Retinal pigment epithelial cell (primary cell): ENCODE measurements around the gene DCC.

ENCODE experiments used
- DNase-seq: peaks from one replicate; pipeline ENCODE4 v3.0.0-alpha.2; 2010; ENCODE audit warnings: low read depth
- H3K4me3 ChIP-seq: 2 replicates; pipeline ENCODE4 v1.5.1; 2011; ENCODE audit warnings: mild to moderate bottlenecking, low read length, control low read depth, moderate library complexity
- CTCF ChIP-seq: conservative IDR thresholded peaks from 2 replicates; pipeline ENCODE4 v1.5.1; 2011; ENCODE audit warnings: low read depth, low read length, control low read depth, inconsistent platforms

Gene DCC

DNA sequence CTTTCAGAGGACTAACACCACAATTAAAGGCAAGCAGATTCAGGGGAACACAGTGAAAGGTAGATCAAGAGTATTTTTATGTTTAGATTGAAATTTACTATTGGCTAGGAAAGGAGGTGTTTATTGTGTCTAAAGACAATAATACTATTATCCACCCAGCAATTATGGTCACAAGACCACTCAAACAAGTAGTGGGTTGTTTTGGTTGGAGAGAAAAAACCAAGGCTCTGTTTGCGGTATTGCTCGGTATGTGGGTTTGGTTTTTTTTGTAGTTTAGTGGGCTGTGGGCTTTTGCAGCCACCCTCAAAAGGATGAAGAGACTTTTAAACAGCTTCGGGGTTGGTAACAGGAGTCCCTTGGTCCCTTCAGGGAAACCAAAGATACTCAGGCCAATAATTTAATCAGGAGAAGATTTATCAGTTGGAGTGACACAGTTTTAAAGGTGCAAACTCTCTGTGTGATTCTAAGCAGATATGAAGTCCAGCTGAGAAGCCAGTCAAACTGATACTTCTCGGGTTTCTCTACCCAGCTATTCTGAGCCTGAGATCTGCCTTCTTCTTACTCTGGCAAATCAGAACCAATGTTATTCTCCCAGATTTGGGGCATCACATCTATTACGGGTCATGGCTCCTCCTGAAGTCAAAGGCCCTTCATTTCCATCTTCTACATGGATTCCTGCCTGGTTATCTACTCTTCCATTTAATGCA, 55.3 kb downstream of the DCC start:
- H3K4me3 ChIP-seq: no peak overlapping the region
- no peak for DNase-seq
- TF ChIP-seq CTCF: no peak

DNA sequence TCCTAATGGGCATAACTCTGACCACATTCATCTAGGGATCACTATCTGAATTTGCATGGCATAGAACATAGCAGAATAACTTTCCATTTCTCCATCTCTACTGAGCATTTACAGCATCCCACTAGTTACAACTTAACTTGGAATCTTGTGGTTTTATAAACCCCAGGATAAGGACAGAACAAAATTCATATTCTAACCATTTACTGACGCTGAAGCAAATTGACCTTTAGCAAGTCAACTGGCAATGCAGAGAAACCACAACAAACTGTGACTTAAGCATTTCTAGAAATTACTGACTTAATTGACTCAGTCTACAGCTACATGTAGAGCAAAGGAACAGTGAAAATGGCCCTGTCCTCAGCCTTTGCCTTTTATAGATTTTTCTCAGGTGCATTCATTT, 61.2 kb downstream of the DCC start:
- no peak for TF ChIP-seq CTCF
- DNase-seq: no peak
- H3K4me3 ChIP-seq: no peak overlapping the region

DNA sequence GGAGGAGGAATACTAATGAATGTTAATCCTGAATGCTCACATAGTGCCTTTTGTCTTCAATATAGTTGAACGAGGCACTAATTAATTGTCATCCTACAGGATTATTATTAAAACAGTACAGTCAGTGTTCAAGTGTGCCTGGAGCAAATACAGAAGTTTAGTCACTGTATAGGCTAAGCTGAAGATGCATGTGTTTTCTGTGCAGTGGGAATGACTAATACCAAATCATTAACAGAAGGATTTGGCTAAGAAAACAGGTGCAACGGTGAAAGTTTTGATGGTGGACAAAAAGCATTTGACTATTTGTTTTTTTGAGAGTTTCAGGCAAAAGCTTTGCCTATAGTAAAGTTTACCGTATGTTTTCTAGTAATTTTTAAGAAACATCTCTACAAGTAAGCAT, 62.8 kb downstream of the DCC start:
- H3K4me3 ChIP-seq: no peak overlapping the region
- DNase-seq: no peak
- TF ChIP-seq CTCF: no peak

- DNase-seq: no peak
- H3K4me3 ChIP-seq: no peak overlapping the region
- no peak for TF ChIP-seq CTCF
Measured at GRCh38 chr18:52403291-52404021, 63.5 kb downstream of the DCC start.

DNA sequence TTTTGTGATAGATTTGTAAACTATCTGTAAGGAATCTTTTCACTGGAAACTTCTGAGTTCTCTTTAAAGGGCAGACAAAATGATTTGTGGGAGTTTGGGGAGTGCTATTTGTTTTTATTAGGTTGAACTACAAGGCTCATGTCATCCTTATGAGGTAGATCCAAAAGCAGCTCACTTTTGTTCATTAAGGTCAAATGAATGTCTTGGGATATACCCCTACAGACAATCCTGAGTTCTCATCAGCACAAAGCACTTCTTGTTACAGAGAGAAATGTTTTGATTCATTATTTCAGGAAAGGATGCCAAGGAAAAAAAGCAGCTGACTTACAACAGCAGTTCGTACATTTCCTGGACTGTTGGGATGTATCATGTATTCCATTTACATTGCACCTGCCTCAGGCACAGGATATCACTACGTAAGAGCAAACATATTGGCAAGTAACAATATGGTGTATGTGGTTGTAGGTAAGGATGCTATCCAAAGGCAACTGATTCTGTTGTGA, 68.9 kb downstream of the DCC start:
- H3K4me3 ChIP-seq: no peak overlapping the region
- no peak for TF ChIP-seq CTCF
- DNase-seq: no peak

DNA sequence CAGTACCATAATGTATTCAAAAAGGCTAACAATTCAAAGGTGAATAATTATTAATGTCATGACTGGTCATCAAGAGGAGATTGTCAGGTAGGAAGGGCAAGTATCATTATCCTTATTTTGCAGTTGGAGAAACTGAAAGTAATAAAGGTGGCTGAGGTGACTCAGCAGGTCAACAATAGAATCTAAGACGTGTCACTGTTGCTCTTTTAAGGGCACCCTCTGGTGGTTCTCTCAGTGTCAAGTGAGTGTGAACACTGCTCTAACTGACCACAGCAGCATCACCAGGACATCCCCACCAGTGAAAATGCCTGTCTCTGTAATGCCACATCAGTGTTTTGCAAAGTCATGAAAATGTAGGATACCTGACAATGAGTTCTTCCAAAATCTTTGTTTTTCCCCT, 69.7 kb downstream of the DCC start:
- no peak for TF ChIP-seq CTCF
- no peak overlapping the region for H3K4me3 ChIP-seq
- DNase-seq: no peak

GRCh38 chr18:52415131-52415530, 75.1 kb downstream of the DCC start:
- TF ChIP-seq CTCF: no peak
- no peak overlapping the region for H3K4me3 ChIP-seq
- DNase-seq: no peak
